ENCODE measurements around the gene DNAJB8.

- TF ChIP-seq CTCF (IDR thresholded peaks at IDR 0.05) (no peak), POLR2A (IDR thresholded peaks at IDR 0.05) (no peak)
These were observed 36.9 kb downstream of the DNAJB8 start for GRCh38 chr3:128429751-128430150.
